HepG2 (cell line): ENCODE data around the gene CHMP1A. TPM values are rescaled to one million over a fixed set of nuclear protein-coding genes. Genes with fewer than 3 reads are reported as not detected.
A peak's percentile ranks its signal among the peaks of the same experiment; 100 is the strongest.

Source experiments
- ESRRA ChIP-seq: sonication (generic); formaldehyde crosslinking; IDR thresholded peaks from 2 replicates; pipeline ENCODE4 v1.5.1; 2020; ENCODE audit warnings: mild to moderate bottlenecking, low read depth, missing genetic modification reagents
- KDM4B ChIP-seq: sonication (generic); formaldehyde crosslinking; IDR thresholded peaks from 2 replicates; pipeline ENCODE4 v1.4.0; 2020; ENCODE audit warnings: missing genetic modification reagents
- MTA1 ChIP-seq: sonication (generic); formaldehyde crosslinking; IDR thresholded peaks from 2 replicates; pipeline ENCODE4 v1.4.0; 2020; ENCODE audit warnings: missing genetic modification reagents, mild to moderate bottlenecking, borderline replicate concordance
- YEATS4 ChIP-seq: sonication (generic); formaldehyde crosslinking; IDR thresholded peaks from 2 replicates; pipeline ENCODE4 v1.4.0; 2020; ENCODE audit warnings: missing genetic modification reagents, borderline replicate concordance
- ZBTB38 ChIP-seq: sonication (generic); formaldehyde crosslinking; IDR thresholded peaks from 2 replicates; pipeline ENCODE4 v1.5.1; 2020; ENCODE audit warnings: mild to moderate bottlenecking, missing genetic modification reagents
- ZBTB7A ChIP-seq: sonication (generic); formaldehyde crosslinking; IDR thresholded peaks from 2 replicates; pipeline ENCODE4 v1.8.0; 2022; ENCODE audit warnings: mild to moderate bottlenecking, missing genetic modification reagents
- ZNF354B ChIP-seq: sonication (generic); formaldehyde crosslinking; IDR thresholded peaks from 2 replicates; pipeline ENCODE4 v1.8.0; 2022; ENCODE audit warnings: mild to moderate bottlenecking, missing genetic modification reagents
- ZNF781 ChIP-seq: sonication (generic); formaldehyde crosslinking; IDR thresholded peaks from 2 replicates; pipeline ENCODE4 v1.5.1; 2020; ENCODE audit warnings: borderline replicate concordance, mild to moderate bottlenecking, missing genetic modification reagents; ENCODE audit errors: not compliant biosample characterization
- polyA plus RNA-seq, 8 experiments: library from polyadenylated mRNA; depleted of rRNA in 3 of 8; stranded (reverse) in 7 of 8; unstranded in 1 of 8; fragments of >200 nt; fragmentation: Illumina TruSeq in 4 of 8; extraction: Trizol in 4 of 8; gene quantifications; 2 replicates each; pipeline versions ENCODE4 v1.2.1 to v1.2.3, GENCODE V29; 2011 to 2016; ENCODE audit warnings: low read depth in 4 of 8, missing spikeins in 1 of 8, mixed read lengths in 1 of 8; ENCODE audit not compliant: insufficient read depth in 1 of 8
- total RNA-seq, 5 experiments: library from RNA; depleted of rRNA; stranded (reverse); fragments of >200 nt; fragmentation: Illumina TruSeq; extraction: Trizol; gene quantifications; 2 replicates each; pipeline ENCODE4 v1.2.3, GENCODE V29; 2016; ENCODE audit warnings: low read depth in 1 of 5
- TF ChIP-seq, protein P1 (sequence below): sonication (generic); formaldehyde crosslinking; IDR thresholded peaks from 2 replicates; pipeline ENCODE4 v1.5.1; 2020; ENCODE audit warnings: mild to moderate bottlenecking, missing genetic modification reagents, moderate library complexity
- TF ChIP-seq, protein P2 (sequence below): sonication (generic); formaldehyde crosslinking; IDR thresholded peaks from 2 replicates; pipeline ENCODE4 v1.4.0; 2020; ENCODE audit warnings: missing genetic modification reagents
- TF ChIP-seq, protein P3 (sequence below): sonication (generic); formaldehyde crosslinking; conservative IDR thresholded peaks from 2 replicates; pipeline ENCODE4 v1.4.0; 2020; ENCODE audit warnings: mild to moderate bottlenecking, missing genetic modification reagents, moderate library complexity
- TF ChIP-seq, protein P4 (sequence below), 2 experiments: sonication (generic) in 1 of 2; formaldehyde crosslinking in 1 of 2; IDR thresholded peaks; 2 replicates each; pipeline versions ENCODE4 v1.4.0 to v1.6.1; 2018 to 2020; ENCODE audit warnings: missing genetic modification reagents in 2 of 2, borderline replicate concordance in 1 of 2, low read depth in 1 of 2, mild to moderate bottlenecking in 1 of 2, missing biosample characterization in 1 of 2
- TF ChIP-seq, protein P5 (sequence below): sonication (generic); formaldehyde crosslinking; IDR thresholded peaks from 2 replicates; pipeline ENCODE4 v1.5.0; 2020; ENCODE audit warnings: mild to moderate bottlenecking, missing genetic modification reagents, moderate library complexity

The CHMP1A gene
- total and polyA plus RNA-seq, 2 of the 13 experiments (the other 11 are each of a cell fraction or from before 2014, with no cell fraction given): 69.4 to 73.3 TPM

DNA sequence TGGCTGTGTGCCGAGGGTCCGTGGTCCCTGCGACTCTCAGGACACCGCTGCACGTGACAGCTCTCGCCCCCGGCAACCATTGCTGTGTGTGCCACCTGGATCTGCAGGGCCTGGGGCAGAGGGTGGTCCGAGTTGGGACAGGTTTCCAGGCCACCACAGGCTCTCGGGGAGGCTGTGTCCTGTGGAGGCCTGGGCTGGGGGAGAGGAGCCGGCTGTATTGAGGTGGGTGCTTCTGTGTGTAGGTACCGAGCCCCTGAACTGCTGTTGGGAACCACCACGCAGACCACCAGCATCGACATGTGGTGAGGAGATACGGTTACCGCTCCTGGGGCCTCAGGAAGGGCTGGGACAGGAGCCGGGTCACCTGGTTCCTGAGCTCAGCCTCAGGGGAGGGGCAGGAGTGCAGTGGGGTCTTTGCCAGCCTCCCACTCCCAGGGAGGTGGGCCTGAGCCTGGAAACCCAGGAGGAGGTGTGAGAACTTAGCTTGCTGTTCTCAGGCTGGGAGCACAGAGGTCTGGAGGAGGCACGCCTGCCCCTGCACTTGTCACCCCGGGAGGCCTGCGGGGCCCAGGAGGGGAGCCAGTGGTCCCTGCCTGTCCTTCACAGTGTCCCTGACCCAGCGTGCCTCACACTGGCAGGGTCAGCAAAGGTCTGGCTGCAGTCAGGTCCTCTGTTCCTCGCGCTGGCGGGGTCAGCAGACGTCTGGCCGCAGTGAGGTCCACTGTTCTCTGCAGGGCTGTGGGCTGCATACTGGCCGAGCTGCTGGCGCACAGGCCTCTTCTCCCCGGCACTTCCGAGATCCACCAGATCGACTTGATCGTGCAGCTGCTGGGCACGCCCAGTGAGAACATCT lies 36.6 kb upstream of the CHMP1A start (continued):
- TF ChIP-seq, protein P1, sequence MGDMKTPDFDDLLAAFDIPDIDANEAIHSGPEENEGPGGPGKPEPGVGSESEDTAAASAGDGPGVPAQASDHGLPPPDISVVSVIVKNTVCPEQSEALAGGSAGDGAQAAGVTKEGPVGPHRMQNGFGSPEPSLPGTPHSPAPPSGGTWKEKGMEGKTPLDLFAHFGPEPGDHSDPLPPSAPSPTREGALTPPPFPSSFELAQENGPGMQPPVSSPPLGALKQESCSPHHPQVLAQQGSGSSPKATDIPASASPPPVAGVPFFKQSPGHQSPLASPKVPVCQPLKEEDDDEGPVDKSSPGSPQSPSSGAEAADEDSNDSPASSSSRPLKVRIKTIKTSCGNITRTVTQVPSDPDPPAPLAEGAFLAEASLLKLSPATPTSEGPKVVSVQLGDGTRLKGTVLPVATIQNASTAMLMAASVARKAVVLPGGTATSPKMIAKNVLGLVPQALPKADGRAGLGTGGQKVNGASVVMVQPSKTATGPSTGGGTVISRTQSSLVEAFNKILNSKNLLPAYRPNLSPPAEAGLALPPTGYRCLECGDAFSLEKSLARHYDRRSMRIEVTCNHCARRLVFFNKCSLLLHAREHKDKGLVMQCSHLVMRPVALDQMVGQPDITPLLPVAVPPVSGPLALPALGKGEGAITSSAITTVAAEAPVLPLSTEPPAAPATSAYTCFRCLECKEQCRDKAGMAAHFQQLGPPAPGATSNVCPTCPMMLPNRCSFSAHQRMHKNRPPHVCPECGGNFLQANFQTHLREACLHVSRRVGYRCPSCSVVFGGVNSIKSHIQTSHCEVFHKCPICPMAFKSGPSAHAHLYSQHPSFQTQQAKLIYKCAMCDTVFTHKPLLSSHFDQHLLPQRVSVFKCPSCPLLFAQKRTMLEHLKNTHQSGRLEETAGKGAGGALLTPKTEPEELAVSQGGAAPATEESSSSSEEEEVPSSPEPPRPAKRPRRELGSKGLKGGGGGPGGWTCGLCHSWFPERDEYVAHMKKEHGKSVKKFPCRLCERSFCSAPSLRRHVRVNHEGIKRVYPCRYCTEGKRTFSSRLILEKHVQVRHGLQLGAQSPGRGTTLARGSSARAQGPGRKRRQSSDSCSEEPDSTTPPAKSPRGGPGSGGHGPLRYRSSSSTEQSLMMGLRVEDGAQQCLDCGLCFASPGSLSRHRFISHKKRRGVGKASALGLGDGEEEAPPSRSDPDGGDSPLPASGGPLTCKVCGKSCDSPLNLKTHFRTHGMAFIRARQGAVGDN (CRISPR knock-in tag): peak; percentile 78
- 0 out of 2 replicates have a peak, but pooled peaks have one; percentile 25 for TF ChIP-seq ZNF354B
- TF ChIP-seq ZNF781: no peak
- TF ChIP-seq MTA1: peak; percentile 93
- TF ChIP-seq KDM4B (CRISPR knock-in tag): peak; percentile 62; the same call in 1 of the 2 replicates
- TF ChIP-seq, protein P2, sequence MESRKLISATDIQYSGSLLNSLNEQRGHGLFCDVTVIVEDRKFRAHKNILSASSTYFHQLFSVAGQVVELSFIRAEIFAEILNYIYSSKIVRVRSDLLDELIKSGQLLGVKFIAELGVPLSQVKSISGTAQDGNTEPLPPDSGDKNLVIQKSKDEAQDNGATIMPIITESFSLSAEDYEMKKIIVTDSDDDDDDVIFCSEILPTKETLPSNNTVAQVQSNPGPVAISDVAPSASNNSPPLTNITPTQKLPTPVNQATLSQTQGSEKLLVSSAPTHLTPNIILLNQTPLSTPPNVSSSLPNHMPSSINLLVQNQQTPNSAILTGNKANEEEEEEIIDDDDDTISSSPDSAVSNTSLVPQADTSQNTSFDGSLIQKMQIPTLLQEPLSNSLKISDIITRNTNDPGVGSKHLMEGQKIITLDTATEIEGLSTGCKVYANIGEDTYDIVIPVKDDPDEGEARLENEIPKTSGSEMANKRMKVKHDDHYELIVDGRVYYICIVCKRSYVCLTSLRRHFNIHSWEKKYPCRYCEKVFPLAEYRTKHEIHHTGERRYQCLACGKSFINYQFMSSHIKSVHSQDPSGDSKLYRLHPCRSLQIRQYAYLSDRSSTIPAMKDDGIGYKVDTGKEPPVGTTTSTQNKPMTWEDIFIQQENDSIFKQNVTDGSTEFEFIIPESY (CRISPR knock-in tag): peak; percentile 95
- 0 out of 2 replicates have a peak, but pooled peaks have one; percentile 30 for TF ChIP-seq YEATS4 (CRISPR knock-in tag)
- TF ChIP-seq ESRRA: peak; percentile 97
- TF ChIP-seq, protein P3, sequence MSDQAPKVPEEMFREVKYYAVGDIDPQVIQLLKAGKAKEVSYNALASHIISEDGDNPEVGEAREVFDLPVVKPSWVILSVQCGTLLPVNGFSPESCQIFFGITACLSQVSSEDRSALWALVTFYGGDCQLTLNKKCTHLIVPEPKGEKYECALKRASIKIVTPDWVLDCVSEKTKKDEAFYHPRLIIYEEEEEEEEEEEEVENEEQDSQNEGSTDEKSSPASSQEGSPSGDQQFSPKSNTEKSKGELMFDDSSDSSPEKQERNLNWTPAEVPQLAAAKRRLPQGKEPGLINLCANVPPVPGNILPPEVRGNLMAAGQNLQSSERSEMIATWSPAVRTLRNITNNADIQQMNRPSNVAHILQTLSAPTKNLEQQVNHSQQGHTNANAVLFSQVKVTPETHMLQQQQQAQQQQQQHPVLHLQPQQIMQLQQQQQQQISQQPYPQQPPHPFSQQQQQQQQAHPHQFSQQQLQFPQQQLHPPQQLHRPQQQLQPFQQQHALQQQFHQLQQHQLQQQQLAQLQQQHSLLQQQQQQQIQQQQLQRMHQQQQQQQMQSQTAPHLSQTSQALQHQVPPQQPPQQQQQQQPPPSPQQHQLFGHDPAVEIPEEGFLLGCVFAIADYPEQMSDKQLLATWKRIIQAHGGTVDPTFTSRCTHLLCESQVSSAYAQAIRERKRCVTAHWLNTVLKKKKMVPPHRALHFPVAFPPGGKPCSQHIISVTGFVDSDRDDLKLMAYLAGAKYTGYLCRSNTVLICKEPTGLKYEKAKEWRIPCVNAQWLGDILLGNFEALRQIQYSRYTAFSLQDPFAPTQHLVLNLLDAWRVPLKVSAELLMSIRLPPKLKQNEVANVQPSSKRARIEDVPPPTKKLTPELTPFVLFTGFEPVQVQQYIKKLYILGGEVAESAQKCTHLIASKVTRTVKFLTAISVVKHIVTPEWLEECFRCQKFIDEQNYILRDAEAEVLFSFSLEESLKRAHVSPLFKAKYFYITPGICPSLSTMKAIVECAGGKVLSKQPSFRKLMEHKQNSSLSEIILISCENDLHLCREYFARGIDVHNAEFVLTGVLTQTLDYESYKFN (CRISPR knock-in tag): peak; percentile 79
- peak; percentile 92 for TF ChIP-seq ZBTB38 (CRISPR knock-in tag)
- TF ChIP-seq, protein P4, sequence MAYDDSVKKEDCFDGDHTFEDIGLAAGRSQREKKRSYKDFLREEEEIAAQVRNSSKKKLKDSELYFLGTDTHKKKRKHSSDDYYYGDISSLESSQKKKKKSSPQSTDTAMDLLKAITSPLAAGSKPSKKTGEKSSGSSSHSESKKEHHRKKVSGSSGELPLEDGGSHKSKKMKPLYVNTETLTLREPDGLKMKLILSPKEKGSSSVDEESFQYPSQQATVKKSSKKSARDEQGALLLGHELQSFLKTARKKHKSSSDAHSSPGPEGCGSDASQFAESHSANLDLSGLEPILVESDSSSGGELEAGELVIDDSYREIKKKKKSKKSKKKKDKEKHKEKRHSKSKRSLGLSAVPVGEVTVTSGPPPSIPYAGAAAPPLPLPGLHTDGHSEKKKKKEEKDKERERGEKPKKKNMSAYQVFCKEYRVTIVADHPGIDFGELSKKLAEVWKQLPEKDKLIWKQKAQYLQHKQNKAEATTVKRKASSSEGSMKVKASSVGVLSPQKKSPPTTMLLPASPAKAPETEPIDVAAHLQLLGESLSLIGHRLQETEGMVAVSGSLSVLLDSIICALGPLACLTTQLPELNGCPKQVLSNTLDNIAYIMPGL (CRISPR knock-in tag; IDR thresholded peaks at IDR 0.05; ENCODE audit: borderline replicate concordance in 1 of 2, low read depth in 1 of 2): peak in 1 of 2 experiments; percentile 45; a peak in 2 of 4 replicates
- TF ChIP-seq ZBTB7A (CRISPR knock-in tag): peak; percentile 93; the same call in 1 of the 2 replicates
- TF ChIP-seq, protein P5, sequence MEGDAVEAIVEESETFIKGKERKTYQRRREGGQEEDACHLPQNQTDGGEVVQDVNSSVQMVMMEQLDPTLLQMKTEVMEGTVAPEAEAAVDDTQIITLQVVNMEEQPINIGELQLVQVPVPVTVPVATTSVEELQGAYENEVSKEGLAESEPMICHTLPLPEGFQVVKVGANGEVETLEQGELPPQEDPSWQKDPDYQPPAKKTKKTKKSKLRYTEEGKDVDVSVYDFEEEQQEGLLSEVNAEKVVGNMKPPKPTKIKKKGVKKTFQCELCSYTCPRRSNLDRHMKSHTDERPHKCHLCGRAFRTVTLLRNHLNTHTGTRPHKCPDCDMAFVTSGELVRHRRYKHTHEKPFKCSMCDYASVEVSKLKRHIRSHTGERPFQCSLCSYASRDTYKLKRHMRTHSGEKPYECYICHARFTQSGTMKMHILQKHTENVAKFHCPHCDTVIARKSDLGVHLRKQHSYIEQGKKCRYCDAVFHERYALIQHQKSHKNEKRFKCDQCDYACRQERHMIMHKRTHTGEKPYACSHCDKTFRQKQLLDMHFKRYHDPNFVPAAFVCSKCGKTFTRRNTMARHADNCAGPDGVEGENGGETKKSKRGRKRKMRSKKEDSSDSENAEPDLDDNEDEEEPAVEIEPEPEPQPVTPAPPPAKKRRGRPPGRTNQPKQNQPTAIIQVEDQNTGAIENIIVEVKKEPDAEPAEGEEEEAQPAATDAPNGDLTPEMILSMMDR: peak; percentile 35
